Neural cell (in vitro differentiated cells): ENCODE data around the gene TTC9B. TPM values are rescaled to one million over a fixed set of nuclear protein-coding genes. Genes with fewer than 3 reads are reported as not detected.

Experiments used
- H2AFZ ChIP-seq: fragments of 200-600, 300-800 bp; sonication (generic), shearing (Covaris generic); 2 replicates; pipeline ENCODE4 v1.6.0; 2014; ENCODE audit warnings: low read depth, mild to moderate bottlenecking, antibody characterized with exemption, low read length, moderate library complexity
- H3F3A ChIP-seq: fragments of 200-600 bp; shearing (Covaris generic); 2 replicates; pipeline ENCODE4 v1.6.1; 2016; ENCODE audit warnings: mild to moderate bottlenecking, moderate library complexity, mixed read lengths, antibody characterized with exemption, low read length; ENCODE audit not compliant: insufficient read depth, poor library complexity, severe bottlenecking
- H3K27ac ChIP-seq: fragments of 200-600, 300-800 bp; sonication (generic), shearing (Covaris generic); 2 replicates; pipeline ENCODE4 v1.5.1; 2014; ENCODE audit warnings: mild to moderate bottlenecking, low read length, moderate library complexity
- H3K27me3 ChIP-seq: fragments of 300-800, 200-600 bp; sonication (generic), shearing (Covaris generic); 2 replicates; pipeline ENCODE4 v1.6.0; 2014; ENCODE audit warnings: mild to moderate bottlenecking, low read depth, low read length, moderate library complexity; ENCODE audit not compliant: insufficient read depth
- H3K36me3 ChIP-seq: fragments of 300-800, 200-600 bp; sonication (generic), shearing (Covaris generic); 2 replicates; pipeline ENCODE4 v1.5.1; 2014; ENCODE audit warnings: mild to moderate bottlenecking, antibody characterized with exemption, low read length, moderate library complexity; ENCODE audit not compliant: insufficient read depth
- H3K4me2 ChIP-seq: fragments of 300-800, 200-600 bp; sonication (generic), shearing (Covaris generic); 2 replicates; pipeline ENCODE4 v1.6.0; 2014; ENCODE audit warnings: mild to moderate bottlenecking, low read length
- H3K4me3 ChIP-seq: fragments of 300-800, 200-600 bp; sonication (generic), shearing (Covaris generic); 2 replicates; pipeline ENCODE4 v1.5.1; 2014; ENCODE audit warnings: mild to moderate bottlenecking, low read length, moderate library complexity
- H3K79me2 ChIP-seq: fragments of 200-600 bp; shearing (Covaris generic); replicated peaks from 2 replicates; pipeline ENCODE4 v1.6.0; 2014; ENCODE audit warnings: mild to moderate bottlenecking, low read length, moderate library complexity; ENCODE audit not compliant: insufficient read depth
- H3K9ac ChIP-seq: fragments of 300-800, 200-600 bp; sonication (generic), shearing (Covaris generic); 2 replicates; pipeline ENCODE4 v1.6.1; 2016; ENCODE audit warnings: mild to moderate bottlenecking, low read length, mixed read lengths
- H3K9me2 ChIP-seq: fragments of 200-600 bp; shearing (Covaris generic); 2 replicates; pipeline ENCODE4 v1.6.1; 2016; ENCODE audit warnings: mild to moderate bottlenecking, low read length, mixed read lengths; ENCODE audit not compliant: insufficient read depth
- H3K9me3 ChIP-seq: fragments of 200-600, 300-800 bp; sonication (generic), shearing (Covaris generic); 2 replicates; pipeline ENCODE4 v1.6.1; 2016; ENCODE audit warnings: mild to moderate bottlenecking, mixed run types, low read length, moderate library complexity, mixed read lengths
- H4K20me1 ChIP-seq: fragments of 200-600 bp; shearing (Covaris generic); 2 replicates; pipeline ENCODE4 v1.6.1; 2016; ENCODE audit warnings: mild to moderate bottlenecking, mixed run types; ENCODE audit not compliant: insufficient read depth
- CTCF ChIP-seq: fragments of 450-650 bp; IDR thresholded peaks from 2 replicates; pipeline ENCODE4 v1.5.1; 2014; ENCODE audit warnings: antibody characterized with exemption, mild to moderate bottlenecking, moderate library complexity; ENCODE audit not compliant: poor library complexity, severe bottlenecking
- EP300 ChIP-seq: fragments of 450-650 bp; conservative IDR thresholded peaks from 2 replicates; pipeline ENCODE4 v1.6.1; 2014; ENCODE audit warnings: antibody characterized with exemption, mild to moderate bottlenecking, moderate library complexity; ENCODE audit not compliant: poor library complexity, severe bottlenecking
- EZH2 ChIP-seq: fragments of 200-600, 300-800 bp; shearing (Covaris generic), sonication (generic); IDR thresholded peaks from 2 replicates; pipeline ENCODE4 v1.6.1; 2014; ENCODE audit warnings: antibody characterized with exemption, low read length, borderline replicate concordance, mild to moderate bottlenecking; ENCODE audit not compliant: insufficient read depth, poor library complexity, severe bottlenecking
- MXI1 ChIP-seq: fragments of 450-650 bp; conservative IDR thresholded peaks from 2 replicates; pipeline ENCODE4 v1.6.1; 2014; ENCODE audit warnings: antibody characterized with exemption, mild to moderate bottlenecking; ENCODE audit not compliant: poor library complexity, severe bottlenecking
- POLR2AphosphoS5 ChIP-seq: IDR thresholded peaks from 2 replicates; pipeline ENCODE4 v1.6.1; 2012
- RAD21 ChIP-seq: fragments of 450-650 bp; conservative IDR thresholded peaks from 2 replicates; pipeline ENCODE4 v1.6.1; 2014; ENCODE audit warnings: antibody characterized with exemption, mild to moderate bottlenecking, moderate library complexity
- SMC3 ChIP-seq: fragments of 450-650 bp; conservative IDR thresholded peaks from 2 replicates; pipeline ENCODE4 v1.6.1; 2014; ENCODE audit warnings: antibody characterized with exemption, mild to moderate bottlenecking, moderate library complexity; ENCODE audit not compliant: poor library complexity
- TAF1 ChIP-seq: IDR thresholded peaks from 2 replicates; pipeline ENCODE4 v1.6.1; 2012; ENCODE audit warnings: low read depth
- polyA plus RNA-seq: library from polyadenylated mRNA; depleted of rRNA; stranded (reverse); fragments of >200 nt; gene quantifications from 2 replicates; pipeline ENCODE4 v1.2.3, GENCODE V29; 2014
- TF ChIP-seq, protein P1 (sequence below): IDR thresholded peaks from 2 replicates; pipeline ENCODE4 v1.6.1; 2012; ENCODE audit warnings: borderline replicate concordance

The TTC9B gene
- polyA plus RNA-seq, 1 donor from 2014 or later = 111 TPM

DNA sequence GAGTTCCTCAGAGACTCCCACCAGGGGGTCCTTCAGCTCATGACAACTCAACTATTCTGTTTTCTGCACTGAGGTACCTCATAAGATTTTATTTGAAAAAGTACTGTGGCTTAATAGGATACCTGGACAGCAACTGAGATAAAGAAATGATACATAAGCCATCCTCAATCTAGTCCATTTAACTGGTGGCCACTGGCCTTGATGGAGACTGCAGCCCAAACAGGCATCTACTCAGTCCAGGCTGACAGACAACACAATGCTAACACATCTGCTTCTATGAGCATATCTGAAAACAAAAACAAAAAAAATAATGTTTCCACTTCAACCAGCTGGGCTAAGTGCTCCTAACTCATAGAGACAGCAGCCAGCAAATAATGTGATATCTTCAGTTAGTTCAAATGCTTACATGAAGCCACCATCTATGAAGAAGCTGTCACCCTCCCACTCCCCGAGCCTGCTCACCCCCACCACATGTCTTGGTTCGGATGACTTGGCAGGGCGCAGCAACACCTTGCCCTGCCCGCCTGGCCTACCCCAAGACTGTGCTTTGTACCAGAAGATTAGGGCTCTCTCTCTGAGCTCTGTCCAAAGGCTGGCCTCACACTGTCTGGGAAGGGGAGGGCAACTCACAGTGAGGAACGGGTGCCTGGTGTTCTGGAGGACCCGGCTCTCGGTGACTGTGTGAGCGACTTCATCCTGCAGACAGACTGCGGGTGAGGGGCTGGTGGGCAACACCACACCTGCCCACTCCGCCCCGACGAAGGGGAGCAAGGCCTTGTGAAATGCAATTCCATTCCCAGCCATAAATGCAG lies 21.4 kb upstream of the TTC9B start:
- H3K4me3 ChIP-seq = no peak overlapping the region
- H2AFZ ChIP-seq = no peak overlapping the region
- H3K27me3 ChIP-seq = no peaks in the 10 kb centered on the region
- no peaks in the 10 kb centered on the region for H3F3A ChIP-seq
- H3K36me3 ChIP-seq = no peaks in the 10 kb centered on the region
- H3K9me3 ChIP-seq = no peaks in the 10 kb centered on the region
- no peak overlapping the region for H3K4me2 ChIP-seq
- no peaks in the 10 kb centered on the region for H4K20me1 ChIP-seq
- H3K79me2 ChIP-seq = no peaks in the 10 kb centered on the region
- H3K9me2 ChIP-seq = no peaks in the 10 kb centered on the region
- TF ChIP-seq EZH2 (no peak), CTCF (no peak), EP300 (no peak), SMC3 (no peak), TAF1 (no peak), MXI1 (no peak), POLR2AphosphoS5 (no peak), RAD21 (no peak)
- TF ChIP-seq, protein P1, sequence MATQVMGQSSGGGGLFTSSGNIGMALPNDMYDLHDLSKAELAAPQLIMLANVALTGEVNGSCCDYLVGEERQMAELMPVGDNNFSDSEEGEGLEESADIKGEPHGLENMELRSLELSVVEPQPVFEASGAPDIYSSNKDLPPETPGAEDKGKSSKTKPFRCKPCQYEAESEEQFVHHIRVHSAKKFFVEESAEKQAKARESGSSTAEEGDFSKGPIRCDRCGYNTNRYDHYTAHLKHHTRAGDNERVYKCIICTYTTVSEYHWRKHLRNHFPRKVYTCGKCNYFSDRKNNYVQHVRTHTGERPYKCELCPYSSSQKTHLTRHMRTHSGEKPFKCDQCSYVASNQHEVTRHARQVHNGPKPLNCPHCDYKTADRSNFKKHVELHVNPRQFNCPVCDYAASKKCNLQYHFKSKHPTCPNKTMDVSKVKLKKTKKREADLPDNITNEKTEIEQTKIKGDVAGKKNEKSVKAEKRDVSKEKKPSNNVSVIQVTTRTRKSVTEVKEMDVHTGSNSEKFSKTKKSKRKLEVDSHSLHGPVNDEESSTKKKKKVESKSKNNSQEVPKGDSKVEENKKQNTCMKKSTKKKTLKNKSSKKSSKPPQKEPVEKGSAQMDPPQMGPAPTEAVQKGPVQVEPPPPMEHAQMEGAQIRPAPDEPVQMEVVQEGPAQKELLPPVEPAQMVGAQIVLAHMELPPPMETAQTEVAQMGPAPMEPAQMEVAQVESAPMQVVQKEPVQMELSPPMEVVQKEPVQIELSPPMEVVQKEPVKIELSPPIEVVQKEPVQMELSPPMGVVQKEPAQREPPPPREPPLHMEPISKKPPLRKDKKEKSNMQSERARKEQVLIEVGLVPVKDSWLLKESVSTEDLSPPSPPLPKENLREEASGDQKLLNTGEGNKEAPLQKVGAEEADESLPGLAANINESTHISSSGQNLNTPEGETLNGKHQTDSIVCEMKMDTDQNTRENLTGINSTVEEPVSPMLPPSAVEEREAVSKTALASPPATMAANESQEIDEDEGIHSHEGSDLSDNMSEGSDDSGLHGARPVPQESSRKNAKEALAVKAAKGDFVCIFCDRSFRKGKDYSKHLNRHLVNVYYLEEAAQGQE = no peak
- H3K9ac ChIP-seq = no peak overlapping the region
- no peak overlapping the region for H3K27ac ChIP-seq

DNA sequence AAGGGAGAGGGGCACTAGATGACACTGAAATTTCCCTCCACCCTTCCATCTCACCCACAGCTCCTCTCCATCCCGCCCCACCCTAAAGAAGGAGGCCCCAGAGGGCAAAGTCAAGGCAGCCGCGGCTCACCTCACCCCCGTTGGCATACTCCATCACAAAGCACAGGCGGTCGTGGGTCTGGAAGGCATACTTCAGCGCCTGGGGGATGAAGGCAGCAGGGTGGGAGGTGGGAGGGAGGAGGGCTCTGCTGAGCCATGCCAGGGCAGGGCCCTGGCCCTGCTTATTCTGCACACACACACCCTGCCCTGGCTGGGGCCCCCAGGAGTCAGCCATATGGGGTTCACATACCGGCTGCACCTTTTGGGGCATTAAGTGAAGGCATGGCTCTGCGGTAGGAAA lies 20.6 kb upstream of the TTC9B start:
- TF ChIP-seq POLR2AphosphoS5 = no peak
- Histone ChIP-seq H3K9me3 (no peaks in the 10 kb centered on the region), H4K20me1 (no peaks in the 10 kb centered on the region), H3F3A (no peaks in the 10 kb centered on the region), H3K9me2 (no peaks in the 10 kb centered on the region), H3K4me3 (no peak overlapping the region), H3K79me2 (no peaks in the 10 kb centered on the region), H3K36me3 (no peaks in the 10 kb centered on the region), H3K9ac (no peak overlapping the region), H2AFZ (no peak overlapping the region), H3K4me2 (no peak overlapping the region), H3K27ac (no peak overlapping the region), H3K27me3 (no peaks in the 10 kb centered on the region)
